ENCODE results near the gene DGCR6L. TPM values are rescaled to one million over a fixed set of nuclear protein-coding genes. Genes with fewer than 3 reads are reported as not detected.
A peak's percentile ranks its signal among the peaks of the same experiment; 100 is the strongest.
"Not testable (repeated sequence)": the region's sequence is repeated elsewhere in the genome, so short reads cannot be mapped to it uniquely, and the experiment has no call there.

DGCR6L gene
- total RNA-seq, 1 donor from 2014 or later = 34.8 TPM

DNA sequence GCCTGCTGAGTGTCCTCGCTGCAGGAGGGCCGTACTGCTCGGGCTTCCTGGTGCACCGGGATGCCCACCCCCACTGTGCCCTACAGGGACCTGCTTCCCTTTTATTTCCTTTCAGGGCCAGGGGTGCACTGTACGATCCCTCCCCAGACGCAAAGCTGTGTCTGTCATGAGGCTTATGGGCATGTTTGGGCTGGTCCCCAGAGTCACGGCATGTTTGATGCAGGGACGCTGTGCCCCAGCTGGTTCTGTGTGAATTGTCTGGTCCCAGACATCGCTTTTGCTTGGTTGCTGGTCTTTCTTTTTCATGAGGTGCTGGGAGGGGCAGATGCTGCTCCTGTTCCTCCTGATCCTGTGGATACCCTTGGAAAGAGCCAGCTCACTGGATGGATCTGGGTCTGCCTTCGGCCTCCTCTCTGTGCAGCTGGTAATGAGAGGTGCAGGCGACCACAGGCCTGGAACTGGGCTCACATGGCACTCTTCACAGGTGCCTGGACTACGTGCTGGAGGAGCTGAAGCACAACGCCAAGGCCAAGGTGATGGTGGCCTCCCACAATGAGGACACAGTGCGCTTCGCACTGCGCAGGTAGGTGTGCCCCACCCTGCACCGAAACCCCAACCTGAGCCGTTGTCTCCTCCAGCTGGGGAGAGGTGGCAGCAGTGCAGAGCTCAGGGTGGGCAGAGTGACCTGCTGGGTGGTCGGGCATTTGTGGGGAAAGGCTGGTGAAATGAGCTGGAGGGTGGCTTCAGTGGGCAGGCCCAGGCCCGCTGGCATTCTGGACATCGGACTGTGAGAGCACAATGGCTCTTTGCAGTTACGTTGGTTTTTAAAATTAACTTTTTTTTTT is 10.8 kb downstream of the DGCR6L start:
- ATAC-seq = peak; percentile 77

DNA sequence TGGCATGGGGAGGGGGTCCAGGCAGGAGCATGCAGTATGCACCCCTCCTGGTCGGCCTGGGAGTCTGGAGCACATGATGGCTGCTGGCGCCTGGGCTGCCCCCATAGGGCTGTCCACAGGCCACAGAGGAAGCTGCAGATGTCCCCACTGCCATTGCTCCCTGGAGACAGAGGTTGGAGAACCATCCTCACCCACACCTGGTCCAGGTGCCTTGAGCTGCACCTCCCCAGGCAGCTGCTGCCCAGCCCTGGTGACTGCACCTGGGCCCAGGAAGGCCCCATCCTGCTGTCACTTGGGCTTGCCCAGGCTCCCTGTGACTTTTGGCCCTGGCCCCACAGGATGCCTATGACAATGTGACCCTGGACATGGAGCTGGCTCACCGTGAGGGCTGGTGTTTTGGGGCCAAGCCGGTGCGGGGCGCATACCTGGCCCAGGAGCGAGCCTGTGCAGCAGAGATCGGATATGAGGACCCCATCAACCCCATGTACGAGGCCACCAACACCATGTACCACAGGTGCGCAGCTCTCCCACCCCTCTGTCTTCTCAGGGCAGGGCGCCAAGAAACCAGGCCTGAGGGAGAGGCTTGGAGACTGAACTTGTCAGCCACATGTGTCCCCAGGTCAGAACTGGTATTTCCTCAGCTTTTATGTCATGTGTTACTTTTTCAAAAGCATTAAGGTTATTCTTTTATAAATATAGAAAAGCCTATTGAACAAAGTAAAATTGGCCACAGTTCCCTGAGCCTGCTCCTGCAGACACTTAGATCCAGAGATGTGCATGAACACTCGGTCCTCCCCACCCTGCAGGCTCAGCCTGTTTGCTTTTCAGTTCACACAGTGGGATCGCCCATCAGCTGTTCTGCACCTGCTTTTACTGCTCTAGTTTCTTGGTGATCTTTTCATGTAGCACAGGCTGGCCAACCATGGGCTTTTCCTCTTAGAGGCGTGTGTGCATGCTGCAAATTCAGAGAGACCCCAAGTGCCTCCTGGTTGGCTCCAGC is 12.1 kb downstream of the DGCR6L start:
- not testable (repeated sequence) for ATAC-seq

DNA sequence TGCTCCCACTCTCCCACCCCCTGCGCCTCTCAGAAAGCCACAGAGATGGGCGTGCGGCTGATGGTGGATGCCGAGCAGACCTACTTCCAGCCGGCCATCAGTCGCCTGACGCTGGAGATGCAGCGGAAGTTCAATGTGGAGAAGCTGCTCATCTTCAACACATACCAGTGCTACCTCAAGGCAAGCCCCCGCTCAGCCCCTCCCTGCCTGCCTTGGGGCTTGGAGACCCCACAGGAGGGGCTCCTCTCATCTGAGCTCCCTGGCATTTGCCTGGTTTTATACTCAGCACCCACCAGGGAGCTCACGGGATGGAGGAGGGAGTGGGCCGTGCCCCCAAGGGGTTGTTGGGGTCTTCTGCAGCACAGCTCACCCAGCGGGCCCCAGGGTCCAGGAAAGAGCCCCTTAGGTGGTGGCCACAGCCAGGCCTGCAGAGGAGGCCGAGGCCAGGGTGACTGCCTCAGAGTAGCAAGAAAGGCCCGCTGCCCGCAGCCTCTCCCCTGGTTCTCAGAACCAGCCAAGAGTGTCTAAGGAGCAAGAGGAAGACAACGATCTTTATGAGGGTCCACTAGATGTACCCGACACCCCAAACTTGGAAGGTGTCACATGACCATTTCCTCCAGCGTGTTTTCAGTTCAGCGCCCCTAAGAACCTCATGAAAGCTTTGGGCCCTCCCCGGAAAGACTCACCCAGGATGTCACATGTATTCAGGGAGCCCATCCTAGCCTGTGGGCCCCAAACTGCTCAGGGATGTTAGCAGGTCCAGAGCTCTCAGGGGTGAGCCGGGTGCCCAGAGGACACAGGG is 13.0 kb downstream of the DGCR6L start:
- ATAC-seq = not testable (repeated sequence)

DNA sequence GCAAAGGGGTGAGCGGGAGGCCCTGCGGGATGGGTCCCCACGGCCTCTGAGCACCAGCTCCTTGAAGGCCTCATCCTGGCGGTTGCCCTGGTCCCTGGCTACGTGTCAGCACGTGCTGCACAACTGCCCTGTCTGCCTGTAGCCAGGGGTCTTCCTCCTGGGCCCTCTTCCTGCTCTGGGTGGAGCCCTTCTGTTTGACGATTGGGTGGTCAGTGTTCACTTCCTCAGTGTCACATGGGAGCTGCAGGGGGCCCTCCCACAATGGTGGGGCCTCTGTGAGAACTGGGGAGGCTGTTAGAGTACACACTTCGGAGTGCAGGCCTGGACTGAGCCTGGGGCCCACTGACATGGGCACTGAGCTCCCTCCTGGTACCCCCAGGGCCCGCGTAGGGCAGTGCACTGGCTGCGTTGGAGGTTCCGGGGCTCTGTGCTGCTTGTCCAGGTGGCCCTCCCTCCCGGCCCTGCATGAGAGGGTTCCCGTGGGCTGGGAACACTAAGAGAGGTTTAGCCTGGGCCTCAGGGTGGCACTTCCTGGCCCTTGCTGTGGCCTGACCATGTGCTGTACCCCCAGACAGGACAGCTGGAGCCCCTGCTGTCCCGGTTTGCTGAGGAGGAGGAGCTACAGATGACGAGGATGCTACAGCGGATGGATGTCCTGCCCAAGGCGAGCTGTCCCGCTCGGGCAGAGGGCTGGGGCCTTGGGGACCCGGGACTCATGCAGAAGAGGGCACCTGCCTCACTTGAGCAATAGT is 13.8 kb downstream of the DGCR6L start:
- no peak for ATAC-seq

DNA sequence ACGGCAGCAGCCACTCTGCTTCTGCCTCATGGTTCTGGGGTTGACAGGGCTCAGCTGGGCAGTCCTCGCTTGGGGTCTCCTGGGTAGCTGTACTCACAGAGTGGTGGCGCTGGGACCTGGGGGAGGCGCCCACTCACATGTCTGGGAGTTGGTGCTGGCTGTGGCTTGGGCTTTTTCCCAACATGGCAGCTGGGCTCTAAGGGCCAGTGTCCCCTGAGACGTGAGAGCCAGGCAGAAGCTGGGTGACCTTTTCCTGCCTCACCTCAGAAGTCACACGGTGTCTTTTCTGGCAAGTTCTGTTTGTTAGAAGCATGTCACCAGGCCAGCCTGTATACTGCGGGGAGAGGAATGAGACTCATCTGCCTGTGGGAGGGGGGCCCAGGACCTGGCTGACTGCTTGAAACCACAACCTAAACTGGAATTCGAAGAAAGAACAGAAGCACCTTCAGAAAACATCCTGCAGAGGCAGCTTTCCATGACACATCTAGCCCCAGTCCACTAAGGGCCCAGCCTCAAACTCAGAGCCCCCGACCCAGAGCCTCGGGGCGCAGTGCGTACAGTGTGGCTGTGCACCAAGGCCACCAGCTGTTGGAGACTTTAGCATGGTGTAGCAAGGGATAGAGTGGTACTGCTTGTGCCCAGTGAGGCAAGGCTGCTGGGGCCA is 14.5 kb downstream of the DGCR6L start:
- not testable (repeated sequence) for ATAC-seq

DNA sequence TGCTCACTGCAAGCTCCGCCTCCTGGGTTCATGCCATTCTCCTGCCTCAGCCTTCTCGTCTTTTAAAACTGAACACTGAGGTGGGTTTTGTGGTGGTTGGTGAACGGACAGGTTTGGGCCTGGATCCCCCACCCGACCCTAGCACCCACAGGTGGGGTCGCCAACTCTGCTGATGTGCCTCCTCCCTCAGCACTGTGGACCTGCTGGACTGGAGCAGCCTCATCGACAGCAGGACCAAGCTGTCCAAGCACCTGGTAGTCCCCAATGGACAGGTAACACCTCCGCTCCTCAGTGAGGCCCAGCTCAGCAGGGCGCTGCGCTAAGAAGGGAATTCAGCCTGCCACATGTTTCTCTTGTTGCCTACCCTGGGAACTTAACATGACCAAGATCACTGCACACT is 15.2 kb downstream of the DGCR6L start:
- no peak for ATAC-seq

DNA sequence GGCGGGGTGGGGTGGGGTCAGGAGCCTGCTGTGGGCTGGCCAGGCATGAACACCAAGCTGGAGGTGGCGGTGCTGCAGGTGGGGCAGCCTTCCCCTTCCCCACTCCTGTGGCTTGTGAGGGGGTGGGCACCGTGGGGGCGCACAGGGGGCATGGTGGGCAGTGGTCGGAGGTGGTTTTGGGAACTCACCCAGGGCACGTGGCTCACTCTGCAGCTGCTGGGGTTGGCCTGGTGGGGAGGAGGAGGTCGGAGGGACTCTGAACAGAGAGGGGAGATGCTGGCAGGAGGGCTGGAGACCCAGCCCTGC is 16.7 kb downstream of the DGCR6L start:
- not testable (repeated sequence) for ATAC-seq

DNA sequence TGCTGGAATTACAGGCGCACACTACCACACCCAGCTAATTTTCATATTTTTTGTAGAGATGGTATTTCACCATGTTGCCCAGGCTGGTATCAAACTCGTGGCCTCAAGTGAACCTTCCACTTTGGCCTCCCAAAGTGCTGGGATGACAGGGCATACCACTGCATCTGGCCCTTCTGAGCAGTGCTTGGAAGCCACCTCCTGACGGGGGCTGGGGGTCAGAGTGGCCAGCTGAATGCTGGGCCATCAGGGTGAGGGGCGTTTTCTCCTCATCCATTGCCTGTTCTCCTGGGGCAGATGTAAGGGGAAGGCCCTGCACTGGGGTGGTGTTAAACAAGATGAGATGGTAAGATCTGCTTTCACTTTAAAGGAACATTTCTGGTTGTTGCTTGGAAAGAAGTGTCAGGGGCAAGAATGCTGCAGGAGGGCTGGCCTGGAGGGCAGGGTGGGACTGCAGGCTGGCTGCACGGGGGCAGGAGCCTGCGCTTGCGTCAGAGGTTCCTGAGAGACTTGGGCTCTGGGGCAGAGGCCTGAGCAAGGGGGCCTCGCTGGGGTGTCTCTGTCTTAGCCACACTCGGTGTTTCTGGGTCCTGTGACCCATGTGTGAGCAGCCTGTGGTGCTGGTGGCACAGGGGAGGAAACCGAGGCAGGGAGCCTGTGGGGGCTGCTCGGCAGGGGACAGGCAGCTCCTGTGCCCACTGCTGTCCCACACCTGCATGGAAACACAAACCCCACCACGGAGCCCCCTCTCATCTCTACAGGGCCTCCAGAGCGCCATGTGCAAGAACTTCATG is 17.2 kb downstream of the DGCR6L start:
- ATAC-seq = no peak

DNA sequence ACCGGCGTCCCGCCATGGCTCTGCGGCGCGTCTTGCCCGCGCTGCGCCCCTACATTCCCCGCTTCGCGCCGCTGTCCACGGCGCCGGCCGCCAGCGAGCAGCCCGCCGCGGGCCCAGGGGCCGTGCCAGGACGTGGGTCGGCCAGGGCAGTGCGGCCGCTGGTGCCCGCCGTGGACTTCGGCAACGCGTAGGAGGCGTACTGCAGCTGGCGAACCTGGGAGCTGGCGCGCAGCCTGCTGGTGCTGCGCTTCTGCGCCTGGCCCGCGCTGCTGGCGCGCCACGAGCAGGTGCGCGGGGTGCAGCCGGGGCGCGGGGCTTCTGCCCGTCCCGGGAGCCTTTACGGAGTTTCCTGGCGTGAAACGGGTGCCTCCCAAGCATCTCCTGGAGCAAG is 20.1 kb downstream of the DGCR6L start:
- peak; percentile 14 for ATAC-seq

DNA sequence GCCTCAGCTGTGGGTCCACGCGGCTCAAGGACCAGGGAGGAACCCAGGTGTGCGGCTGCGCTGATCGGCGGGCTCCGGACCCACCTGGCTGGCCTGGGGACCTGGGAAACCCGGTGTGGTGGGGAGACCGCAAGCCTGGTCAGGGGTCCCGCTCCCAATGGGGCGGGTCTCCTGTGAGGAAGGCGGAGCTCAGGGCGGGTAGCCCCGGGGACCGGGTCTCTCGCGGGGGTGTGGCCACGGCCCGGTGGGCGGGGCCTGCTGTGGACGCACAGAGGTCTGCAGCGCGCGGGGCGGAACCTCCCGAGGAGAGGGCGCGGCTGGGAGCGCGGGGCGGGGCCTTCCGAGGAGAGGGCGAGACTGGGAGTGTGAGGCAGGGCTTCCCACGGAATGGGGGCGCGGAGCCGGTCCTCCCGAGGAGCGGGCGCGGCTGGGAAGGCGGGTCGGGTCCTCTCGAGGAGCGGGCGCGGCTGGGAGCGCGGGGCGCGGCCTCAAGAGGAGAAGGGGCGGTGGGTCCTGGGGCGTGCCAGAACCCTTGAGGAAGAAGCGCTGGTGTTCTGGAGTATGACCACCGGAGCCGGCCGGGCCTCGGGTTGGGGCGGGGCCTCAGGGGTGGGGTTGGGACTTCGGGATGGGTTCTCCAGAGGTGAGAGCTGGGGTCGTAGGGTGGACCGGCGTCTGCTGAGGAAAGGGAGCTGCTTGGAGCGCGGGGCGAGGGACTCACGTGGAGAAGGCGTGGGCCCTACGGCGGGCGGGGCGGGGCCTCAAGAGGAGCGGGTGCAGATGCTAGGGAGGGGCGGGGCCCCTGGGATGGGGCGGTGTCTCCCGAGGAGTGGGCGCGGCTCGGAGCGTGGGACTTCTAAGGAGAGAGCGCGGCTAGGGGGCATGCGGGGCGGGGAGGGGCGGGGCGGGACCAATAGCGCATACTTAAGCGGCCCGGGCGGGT is 20.8 kb downstream of the DGCR6L start:
- ATAC-seq = peak; percentile 90

DNA sequence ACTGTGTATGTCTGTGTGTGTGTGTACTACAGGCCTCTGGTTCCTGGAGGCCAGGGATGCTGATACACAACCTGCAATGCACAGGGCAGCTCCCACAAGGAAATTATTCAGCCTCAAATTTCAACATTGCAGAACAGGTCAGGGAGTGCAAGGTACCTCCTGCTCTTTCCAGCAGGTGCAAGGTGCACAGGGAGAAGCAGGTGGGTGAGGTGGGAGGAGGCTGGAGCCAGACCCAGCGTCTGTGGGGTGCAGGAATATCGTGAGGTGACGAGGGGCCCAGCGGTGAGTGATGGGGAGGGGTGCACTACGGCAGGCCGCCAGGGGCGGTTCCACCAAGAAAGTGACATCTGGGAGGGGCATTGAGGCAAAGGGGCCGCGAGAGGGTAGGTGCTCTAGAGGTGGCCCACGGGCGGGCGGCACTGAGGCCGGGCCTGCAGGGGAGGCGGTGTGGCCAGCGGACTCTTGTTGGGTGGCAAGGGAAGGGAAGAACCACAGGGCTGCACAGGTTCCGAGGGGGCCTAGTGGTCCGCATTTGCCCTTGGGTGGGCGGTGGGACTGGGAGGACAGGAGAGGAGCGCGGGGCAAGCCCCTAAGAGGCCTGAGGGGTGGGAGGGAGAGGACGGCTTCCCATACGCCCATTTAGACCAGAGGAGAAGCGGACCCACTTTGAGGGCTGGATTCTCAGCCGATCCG is 21.6 kb downstream of the DGCR6L start:
- ATAC-seq = no peak

DNA sequence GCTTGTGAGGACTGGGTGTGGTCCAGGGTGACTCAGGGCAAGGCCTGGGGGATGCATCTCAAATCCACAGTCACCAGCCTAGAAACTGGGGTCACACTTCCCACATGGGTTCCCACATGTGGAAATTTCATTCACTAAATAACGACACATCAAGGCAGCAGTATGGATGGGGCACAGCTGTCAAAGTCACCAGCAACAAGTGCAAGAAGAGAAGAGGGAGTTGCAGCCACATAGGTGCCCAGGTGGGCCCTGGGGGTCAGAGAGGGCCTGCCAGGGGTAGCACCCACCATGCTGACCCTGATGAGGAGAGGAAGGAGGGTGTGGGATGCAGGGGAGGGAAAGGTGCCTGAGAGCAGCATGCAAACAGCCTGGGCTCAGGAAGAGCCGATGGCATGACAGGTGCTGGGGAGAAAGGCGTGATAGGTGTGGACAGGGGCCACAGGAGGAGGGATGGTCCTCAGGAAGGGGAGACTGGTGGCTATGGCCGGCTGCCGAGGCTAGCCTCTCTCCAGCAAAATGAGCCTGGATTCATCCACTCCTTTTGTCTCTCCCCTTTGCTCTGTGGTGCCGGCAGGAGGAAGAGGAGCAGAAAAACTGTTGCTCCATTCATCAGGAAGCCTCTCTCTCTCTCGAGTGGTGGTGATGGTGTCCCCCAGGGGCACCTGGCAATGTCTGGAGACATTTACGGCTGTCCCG is 22.3 kb downstream of the DGCR6L start:
- ATAC-seq = no peak

DNA sequence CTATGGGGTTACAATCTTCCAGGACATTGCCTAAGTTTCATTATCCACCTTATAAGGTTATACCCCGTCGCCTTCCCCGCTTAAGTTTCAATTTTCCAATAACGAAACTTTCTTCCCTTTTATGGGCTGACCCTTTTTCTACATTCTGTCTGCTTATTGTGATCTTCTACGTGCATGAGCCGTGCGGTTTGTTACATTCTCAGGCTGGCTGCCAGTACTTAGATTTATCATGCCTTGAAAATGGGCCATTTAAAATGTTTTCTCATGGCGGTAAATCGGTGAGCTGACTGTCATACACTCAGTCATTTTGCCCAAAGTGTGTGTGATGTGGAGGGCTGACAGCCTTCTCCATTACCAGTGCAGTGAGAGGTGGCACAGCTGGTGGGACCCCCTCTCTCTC is 23.3 kb downstream of the DGCR6L start:
- no peak for ATAC-seq

DNA sequence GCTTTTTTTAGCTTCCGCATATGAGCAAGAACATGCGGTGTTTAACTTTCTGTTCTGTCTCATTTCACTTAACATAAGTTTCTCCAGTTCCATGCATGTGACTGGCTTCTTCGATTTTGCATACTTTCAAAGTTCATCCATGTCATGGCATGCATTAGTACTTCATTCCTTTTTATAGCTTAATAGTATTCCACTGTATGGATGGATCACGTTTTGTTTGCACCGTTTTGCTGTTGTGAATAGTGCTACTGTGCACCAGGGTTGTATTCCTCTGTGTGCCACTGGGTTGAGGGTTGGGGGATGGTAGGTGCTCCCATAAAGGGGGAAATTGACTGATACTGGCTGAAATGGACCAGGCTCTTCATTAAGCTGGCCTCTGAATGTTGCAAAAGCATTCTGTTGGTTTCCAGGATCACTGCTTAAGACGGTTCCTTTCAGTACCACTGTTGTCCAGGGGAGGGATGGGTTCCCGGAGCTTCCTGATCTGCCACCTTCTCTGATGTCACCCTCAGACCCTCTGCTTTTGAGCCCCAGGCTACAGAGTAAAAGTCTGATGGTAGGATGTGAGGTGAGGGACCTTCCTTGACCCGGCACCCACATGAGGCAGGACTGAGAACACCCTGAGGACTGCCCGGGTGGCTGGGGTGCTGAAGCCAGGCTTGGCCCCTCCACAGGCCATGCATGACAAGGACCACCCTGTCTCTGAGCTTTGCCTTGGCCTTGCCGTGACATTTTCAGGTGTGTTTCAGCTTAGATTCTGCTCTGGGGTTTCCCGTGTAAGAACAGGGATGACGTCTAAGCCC is 24.4 kb downstream of the DGCR6L start:
- no peak for ATAC-seq

DNA sequence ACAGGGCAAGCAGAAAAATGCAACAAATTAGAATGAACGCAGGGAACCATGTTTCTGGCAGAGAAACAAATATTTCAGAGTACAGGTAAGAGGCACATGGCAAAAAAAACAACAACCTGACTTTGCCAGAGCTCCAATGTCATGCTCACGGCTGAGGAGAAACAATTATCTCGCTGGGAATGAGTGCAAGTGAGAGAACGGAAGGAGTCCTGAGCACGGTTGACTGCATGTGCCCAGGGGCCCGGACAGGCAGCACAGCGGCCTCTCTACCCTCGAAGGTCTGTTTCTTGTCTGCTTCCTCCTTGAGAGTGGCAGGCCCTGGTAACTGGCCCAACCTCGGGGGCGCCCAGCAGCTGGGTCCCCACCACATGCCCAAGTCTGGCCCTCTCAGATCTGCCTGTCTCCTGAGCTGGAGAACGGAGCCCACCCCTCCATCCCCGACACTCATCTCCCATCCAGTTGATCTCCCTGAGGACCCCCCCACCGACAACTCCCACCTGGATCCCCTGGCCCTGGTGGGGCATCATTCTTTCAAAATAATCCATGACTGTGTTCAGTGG is 27.1 kb downstream of the DGCR6L start:
- no peak for ATAC-seq

DNA sequence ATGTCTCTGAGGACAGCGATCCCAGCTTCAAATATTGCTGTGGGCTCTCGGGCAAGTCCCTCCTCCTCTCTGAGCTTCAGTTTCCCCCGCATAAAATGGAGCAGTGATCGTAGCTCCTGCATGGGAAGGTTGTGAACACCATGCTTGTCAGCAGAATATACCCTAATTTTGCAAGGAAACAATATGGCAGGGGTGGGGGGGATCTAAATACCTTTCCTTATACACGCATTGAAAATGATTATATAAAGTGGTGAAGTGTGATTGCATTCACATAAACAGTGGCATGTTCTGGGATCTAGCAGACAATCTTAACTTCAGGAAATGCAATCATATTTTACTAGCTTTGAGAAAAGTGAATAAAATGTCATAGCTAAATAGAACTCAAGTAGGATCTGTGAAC is 27.8 kb downstream of the DGCR6L start:
- no peak for ATAC-seq

DNA sequence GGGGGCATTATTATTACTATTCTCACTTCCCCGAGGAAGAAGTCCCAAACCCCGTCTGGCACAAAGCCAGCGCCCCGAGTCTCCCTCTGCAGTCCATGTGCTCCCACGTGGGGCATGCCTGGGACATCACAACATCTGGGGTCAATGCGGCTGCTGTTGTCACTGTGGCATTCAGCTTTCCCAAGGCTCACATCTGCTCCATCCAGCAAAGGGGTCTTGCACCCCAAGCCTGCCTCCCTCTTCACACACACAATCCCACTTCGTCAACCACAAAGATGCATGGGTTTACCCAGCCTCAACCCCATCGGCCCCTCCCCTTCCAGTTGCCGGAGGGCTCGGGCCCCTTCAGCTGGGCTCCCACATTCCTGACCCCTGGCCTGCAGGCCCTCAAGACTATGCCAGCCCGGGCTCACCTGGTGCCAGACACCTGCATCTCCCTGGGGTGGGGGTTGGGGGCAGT is 28.2 kb downstream of the DGCR6L start:
- no peak for ATAC-seq
